K562 (cell line): ENCODE data around the gene OGFR. TPM values are rescaled to one million over a fixed set of nuclear protein-coding genes. Genes with fewer than 3 reads are reported as not detected.

Source experiments
- ARID2 ChIP-seq: fragments of 450-650 bp; IDR thresholded peaks from 2 replicates; pipeline ENCODE4 v1.6.1; 2017; ENCODE audit warnings: antibody characterized with exemption, mild to moderate bottlenecking
- BRD4 ChIP-seq: fragments of 200-600 bp; sonication (generic); IDR thresholded peaks from 2 replicates; pipeline ENCODE4 v1.6.1; 2017; ENCODE audit warnings: inconsistent platforms
- CC2D1A ChIP-seq: fragments of 450-650 bp; IDR thresholded peaks from 2 replicates; pipeline ENCODE4 v1.6.1; 2017; ENCODE audit warnings: mild to moderate bottlenecking
- CHD2 ChIP-seq: IDR thresholded peaks from 2 replicates; pipeline ENCODE4 v1.6.1; 2011; ENCODE audit warnings: low read depth, low read length
- CHD4 ChIP-seq: fragments of 200-600 bp; sonication (generic); IDR thresholded peaks from 3 replicates; pipeline ENCODE4 v1.6.1; 2012; ENCODE audit warnings: low read depth, mild to moderate bottlenecking, mixed read lengths, low read length, inconsistent platforms; ENCODE audit not compliant: insufficient read depth, insufficient replicate concordance, poor library complexity, severe bottlenecking
- HNRNPLL ChIP-seq: fragments of 200-400 bp; formaldehyde crosslinking; IDR thresholded peaks from 2 replicates; pipeline ENCODE4 v1.6.1; 2017; ENCODE audit warnings: low read length, low read depth, mild to moderate bottlenecking; ENCODE audit not compliant: poor library complexity, severe bottlenecking
- MAZ ChIP-seq, 2 experiments: fragments of 450-650 bp in 1 of 2; sonication (generic) in 1 of 2; formaldehyde crosslinking; IDR thresholded peaks in 1 of 2; conservative IDR thresholded peaks in 1 of 2; 2 replicates each; pipeline versions ENCODE4 v1.4.0 to v1.5.0; 2020; ENCODE audit warnings: mild to moderate bottlenecking in 1 of 2, missing genetic modification reagents in 1 of 2
- MCM5 ChIP-seq: fragments of 450-650 bp; IDR thresholded peaks from 2 replicates; pipeline ENCODE4 v1.6.1; 2016; ENCODE audit warnings: low read depth
- MYC ChIP-seq, 2 experiments: fragments of 250-450 bp in 1 of 2; sonication (Bioruptor Pico) in 1 of 2; IDR thresholded peaks; 2 replicates each; pipeline versions ENCODE4 v1.5.1 to v1.6.1; 2012 to 2021; ENCODE audit warnings: low read depth in 2 of 2, borderline replicate concordance in 1 of 2, improper control_type of control experiment in 1 of 2, low read length in 1 of 2, mild to moderate bottlenecking in 1 of 2, moderate library complexity in 1 of 2
- MYNN ChIP-seq, 2 experiments: sonication (generic); formaldehyde crosslinking in 1 of 2; IDR thresholded peaks; 2 replicates each; pipeline versions ENCODE4 v1.5.0 to v1.6.1; 2016 to 2020; ENCODE audit warnings: antibody characterized with exemption in 1 of 2, missing genetic modification reagents in 1 of 2
- POLR2G ChIP-seq: fragments of 200-400 bp; formaldehyde crosslinking; IDR thresholded peaks from 2 replicates; pipeline ENCODE4 v1.6.1; 2017; ENCODE audit warnings: low read depth, mild to moderate bottlenecking, antibody characterized with exemption, low read length, moderate library complexity
- RB1 ChIP-seq: fragments of 450-650 bp; IDR thresholded peaks from 2 replicates; pipeline ENCODE4 v1.6.1; 2017; ENCODE audit warnings: low read depth, mild to moderate bottlenecking
- RBM34 ChIP-seq: fragments of 200-400 bp; formaldehyde crosslinking; IDR thresholded peaks from 2 replicates; pipeline ENCODE4 v1.6.1; 2018; ENCODE audit warnings: low read length, borderline replicate concordance; ENCODE audit not compliant: insufficient read depth
- RFX1 ChIP-seq: fragments of 450-650 bp; IDR thresholded peaks from 2 replicates; pipeline ENCODE4 v1.6.1; 2016; ENCODE audit warnings: mild to moderate bottlenecking, moderate library complexity
- SETDB1 ChIP-seq: IDR thresholded peaks from one replicate; pipeline ENCODE4 v1.6.1; 2012; ENCODE audit warnings: low read length, control low read depth, inconsistent platforms
- ZFP36 ChIP-seq: fragments of 150-350 bp; IDR thresholded peaks from 2 replicates; pipeline ENCODE4 v1.6.1; 2018; ENCODE audit warnings: low read length, low read depth; ENCODE audit not compliant: partially characterized antibody
- ZNF140 ChIP-seq: fragments of 250-450 bp; sonication (Bioruptor Pico); IDR thresholded peaks from 2 replicates; pipeline ENCODE4 v1.8.0; 2021; ENCODE audit warnings: moderate library complexity, mild to moderate bottlenecking, inconsistent platforms
- ZNF146 ChIP-seq: IDR thresholded peaks from one replicate; pipeline ENCODE4 v1.6.1; 2018; ENCODE audit warnings: missing compliant biosample characterization; ENCODE audit not compliant: unreplicated experiment
- ZNF354B ChIP-seq: fragments of 250-450 bp; sonication (Bioruptor Pico); IDR thresholded peaks from 2 replicates; pipeline ENCODE4 v1.4.0; 2020
- ZNF507 ChIP-seq: conservative IDR thresholded peaks from 2 replicates; pipeline ENCODE4 v1.6.1; 2017; ENCODE audit warnings: missing genetic modification characterization, missing compliant biosample characterization
- polyA plus RNA-seq, 8 experiments: library from polyadenylated mRNA; depleted of rRNA in 4 of 8; stranded (reverse) in 5 of 8; unstranded in 3 of 8; fragments of >200 nt; fragmentation: Nextera tagmentation in 2 of 8; fragmentation: Illumina TruSeq in 1 of 8; extraction: Ambion mirVana in 2 of 8; extraction: Trizol in 1 of 8; gene quantifications; 2 replicates each; pipeline versions ENCODE4 v1.2.1 to v1.2.3, GENCODE V29; 2011 to 2014; ENCODE audit warnings: inconsistent platforms in 1 of 8, missing spikeins in 1 of 8
- total RNA-seq, 7 experiments: library from RNA; depleted of rRNA in 6 of 7; stranded (reverse); fragments of >200 nt in 6 of 7; fragmentation: Illumina TruSeq in 2 of 7; extraction: Trizol in 2 of 7; gene quantifications; 2 replicates each; pipeline versions ENCODE4 v1.2.1 to v1.2.3, GENCODE V29; 2011 to 2021; ENCODE audit warnings: low replicate concordance in 1 of 7
- TF ChIP-seq, protein P1 (sequence below), 2 experiments: fragments of 450-650 bp; conservative IDR thresholded peaks; 2 replicates each; pipeline ENCODE4 v1.6.1; 2017; ENCODE audit warnings: mild to moderate bottlenecking in 2 of 2, moderate library complexity in 2 of 2
- TF ChIP-seq, protein P2 (sequence below): sonication (generic); formaldehyde crosslinking; IDR thresholded peaks from 2 replicates; pipeline ENCODE4 v1.8.0; 2022; ENCODE audit warnings: missing genetic modification reagents, mild to moderate bottlenecking, moderate library complexity, borderline replicate concordance

Gene OGFR
- total and polyA plus RNA-seq, 9 of the 15 experiments (the other 6 are each of a cell fraction or from before 2014, with no cell fraction given) = 0.39 to 56.3 (median 17.5) TPM

DNA sequence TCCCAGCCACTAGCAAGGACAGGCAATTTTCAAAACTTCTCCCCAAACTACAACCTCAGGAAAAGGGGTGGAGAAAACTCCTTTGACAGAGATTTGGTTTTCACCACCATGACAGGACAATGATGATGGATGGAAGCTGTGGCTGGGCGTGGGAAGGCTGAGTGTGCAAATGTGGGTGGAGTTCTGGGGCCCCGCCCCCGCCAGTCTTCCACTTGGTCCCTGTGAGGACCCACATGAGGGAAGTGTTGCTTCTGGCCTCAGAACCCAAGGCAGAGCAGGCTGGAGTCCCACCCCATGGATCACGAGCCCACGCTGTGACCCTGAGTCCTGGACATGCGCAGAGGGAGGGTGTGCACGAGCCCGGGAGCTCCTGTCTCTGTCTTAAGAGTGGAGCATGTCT, 29.9 kb upstream of the OGFR start (continued):
- TF ChIP-seq, protein P1, sequence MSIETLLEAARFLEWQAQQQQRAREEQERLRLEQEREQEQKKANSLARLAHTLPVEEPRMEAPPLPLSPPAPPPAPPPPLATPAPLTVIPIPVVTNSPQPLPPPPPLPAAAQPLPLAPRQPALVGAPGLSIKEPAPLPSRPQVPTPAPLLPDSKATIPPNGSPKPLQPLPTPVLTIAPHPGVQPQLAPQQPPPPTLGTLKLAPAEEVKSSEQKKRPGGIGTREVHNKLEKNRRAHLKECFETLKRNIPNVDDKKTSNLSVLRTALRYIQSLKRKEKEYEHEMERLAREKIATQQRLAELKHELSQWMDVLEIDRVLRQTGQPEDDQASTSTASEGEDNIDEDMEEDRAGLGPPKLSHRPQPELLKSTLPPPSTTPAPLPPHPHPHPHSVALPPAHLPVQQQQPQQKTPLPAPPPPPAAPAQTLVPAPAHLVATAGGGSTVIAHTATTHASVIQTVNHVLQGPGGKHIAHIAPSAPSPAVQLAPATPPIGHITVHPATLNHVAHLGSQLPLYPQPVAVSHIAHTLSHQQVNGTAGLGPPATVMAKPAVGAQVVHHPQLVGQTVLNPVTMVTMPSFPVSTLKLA (conservative IDR thresholded peaks at IDR 0.05) = peak in 1 of 2 experiments; percentile 33; a peak in 1 of 4 replicates
- TF ChIP-seq POLR2G = peak; percentile 35; the same call in 1 of the 2 replicates
- no peak for TF ChIP-seq ZNF146 (CRISPR knock-in tag)
- TF ChIP-seq BRD4 = no peak
- no peak for TF ChIP-seq ZNF507 (tag)
- TF ChIP-seq, protein P2, sequence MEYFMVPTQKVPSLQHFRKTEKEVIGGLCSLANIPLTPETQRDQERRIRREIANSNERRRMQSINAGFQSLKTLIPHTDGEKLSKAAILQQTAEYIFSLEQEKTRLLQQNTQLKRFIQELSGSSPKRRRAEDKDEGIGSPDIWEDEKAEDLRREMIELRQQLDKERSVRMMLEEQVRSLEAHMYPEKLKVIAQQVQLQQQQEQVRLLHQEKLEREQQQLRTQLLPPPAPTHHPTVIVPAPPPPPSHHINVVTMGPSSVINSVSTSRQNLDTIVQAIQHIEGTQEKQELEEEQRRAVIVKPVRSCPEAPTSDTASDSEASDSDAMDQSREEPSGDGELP (CRISPR knock-in tag) = no peak
- peak; percentile 61; the same call in 1 of the 2 replicates for TF ChIP-seq MYNN (IDR thresholded peaks at IDR 0.05)
- TF ChIP-seq MYNN (CRISPR knock-in tag; IDR thresholded peaks at IDR 0.05) = no peak
- TF ChIP-seq ZNF354B (CRISPR knock-in tag) = no peak
- peak; percentile 99 for TF ChIP-seq CC2D1A
- TF ChIP-seq CHD2 = no peak
- TF ChIP-seq SETDB1 = no peak
- no peak for TF ChIP-seq ZNF140 (CRISPR knock-in tag)
- no peak for TF ChIP-seq MYC (IDR thresholded peaks at IDR 0.05; ENCODE audit: low read depth, low read length)
- TF ChIP-seq MYC (CRISPR knock-in tag; IDR thresholded peaks at IDR 0.05; ENCODE audit: borderline replicate concordance, low read depth) = no peak
- TF ChIP-seq RBM34 = no peak
- no peak for TF ChIP-seq ZFP36
- no peak for TF ChIP-seq RB1
- TF ChIP-seq CHD4 = no peak
- TF ChIP-seq MCM5 = no peak
- TF ChIP-seq HNRNPLL = no peak
- no peak for TF ChIP-seq RFX1
- no peak for TF ChIP-seq MAZ (CRISPR knock-in tag; conservative IDR thresholded peaks at IDR 0.05 in 1 of 2, IDR thresholded peaks at IDR 0.05 in 1 of 2)
- no peak for TF ChIP-seq ARID2
